H1 (cell line): ENCODE data around the gene PLCB1. TPM values are rescaled to one million over a fixed set of nuclear protein-coding genes. Genes with fewer than 3 reads are reported as not detected.

Source experiments
- BACH1 ChIP-seq: IDR thresholded peaks from 2 replicates; pipeline ENCODE4 v1.6.1; 2012; ENCODE audit warnings: low read length, improper control_type of control experiment
- CHD7 ChIP-seq: fragments of 300-600 bp; sonication (generic); IDR thresholded peaks from 2 replicates; pipeline ENCODE4 v1.7.1; 2012; ENCODE audit warnings: low read length, moderate library complexity, mild to moderate bottlenecking, inconsistent platforms; ENCODE audit not compliant: insufficient replicate concordance
- polyA plus RNA-seq, 7 experiments: library from polyadenylated mRNA; depleted of rRNA in 3 of 7; stranded (reverse) in 5 of 7; unstranded in 2 of 7; fragments of >200 nt in 5 of 7; fragments of 200-250 nt in 2 of 7; gene quantifications; 1 replicate in 5 of 7; 2 replicates in 1 of 7; 4 replicates in 1 of 7; pipeline versions ENCODE4 v1.2.1 to v1.2.3, GENCODE V29; 2011 to 2013; ENCODE audit warnings: missing spikeins in 2 of 7, mixed read lengths in 2 of 7
- total RNA-seq: library from RNA; stranded (reverse); fragmentation: NEBNext Ultra II Directional; extraction: Animal tissue kit (Norgen Biotek cat#: 25700); gene quantifications from 2 replicates; pipeline ENCODE4 v1.2.1, GENCODE V29; 2021

Gene PLCB1
- total and polyA plus RNA-seq, 2 of the 8 experiments (the other 6 are each of a cell fraction or from before 2014, with no cell fraction given), result 2.6 to 9.1 TPM

- TF ChIP-seq CHD7 (no peak), BACH1 (no peak)
These were observed 586.2 kb downstream of the PLCB1 start (continued) for GRCh38 chr20:8718279-8718678.
